Non-pigmented ciliary epithelial cell (primary cell): ENCODE results near the gene SMAD9.

Source experiments
- DNase-seq: peaks from one replicate; pipeline ENCODE4 v3.0.0-alpha.2; 2010; ENCODE audit warnings: low read depth

Gene SMAD9

DNA sequence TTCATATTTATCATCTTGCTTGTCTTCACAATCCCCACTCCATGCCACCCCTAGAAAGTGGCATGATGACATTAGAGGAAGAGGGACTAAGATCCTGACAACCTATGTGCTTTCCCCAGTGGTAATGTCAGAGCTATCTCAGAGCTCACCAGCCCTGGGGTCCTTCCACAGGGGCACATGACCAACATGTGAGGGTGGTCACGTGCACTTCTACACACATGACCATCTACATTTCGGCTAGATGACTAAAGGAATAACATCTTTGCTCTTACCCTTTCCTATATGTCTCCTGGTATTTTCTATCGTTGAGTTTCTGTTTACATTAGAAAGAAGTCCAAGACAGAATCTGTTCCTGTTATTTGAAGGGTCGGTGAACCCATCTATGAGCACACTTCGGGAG is 54.8 kb downstream of the SMAD9 start:
- no peak for DNase-seq

DNA sequence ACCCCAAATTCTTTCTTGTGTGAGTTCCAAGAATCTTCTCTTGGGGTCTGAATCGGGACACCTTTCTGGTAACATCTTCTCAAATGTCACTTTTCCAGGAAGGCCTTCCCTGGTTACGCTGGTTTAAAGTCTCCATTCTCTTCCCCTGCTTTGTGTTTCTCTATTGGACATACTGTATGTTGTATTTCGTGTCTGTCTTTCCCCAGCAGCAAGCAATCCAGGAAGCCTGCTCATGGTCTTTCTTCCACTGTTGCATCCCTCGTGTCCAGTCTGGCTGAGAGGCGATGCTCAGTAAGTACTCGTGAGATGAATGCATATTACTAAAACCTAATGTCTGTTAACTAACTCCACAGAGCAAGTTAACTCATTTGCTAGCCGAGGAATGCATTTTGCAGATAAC is 57.3 kb downstream of the SMAD9 start:
- no peak for DNase-seq

DNA sequence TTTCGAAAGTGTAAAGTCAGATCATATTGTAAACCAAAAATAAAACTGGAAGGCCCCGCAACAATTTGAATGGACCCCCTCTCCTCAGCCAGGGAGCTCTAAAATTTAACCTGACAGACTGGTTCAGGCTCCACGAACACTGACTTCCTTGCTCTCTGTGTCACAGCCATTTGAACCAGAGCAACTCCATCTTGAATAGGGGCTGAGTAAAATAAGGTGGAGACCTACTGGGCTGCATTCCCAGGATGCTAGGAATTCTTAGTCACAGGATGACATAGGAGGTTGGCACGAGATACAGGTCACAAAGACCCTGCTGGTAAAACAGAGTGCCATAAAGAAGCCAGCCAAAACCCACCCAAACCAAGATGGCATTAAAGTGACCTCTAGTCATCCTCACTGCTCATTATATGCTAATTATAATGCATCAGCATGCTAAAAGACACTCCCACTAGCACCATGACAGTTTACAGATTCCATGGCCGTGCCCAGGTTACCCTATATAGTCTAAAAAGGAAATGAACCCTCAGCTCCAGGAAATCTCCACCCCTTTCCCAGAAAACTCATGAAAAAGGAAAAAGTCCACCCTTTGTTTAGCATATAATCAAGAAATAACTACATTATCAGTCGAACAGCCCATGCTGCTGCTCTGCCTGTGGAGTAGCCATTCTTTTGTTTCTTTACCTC is 57.9 kb downstream of the SMAD9 start:
- no peak for DNase-seq

DNA sequence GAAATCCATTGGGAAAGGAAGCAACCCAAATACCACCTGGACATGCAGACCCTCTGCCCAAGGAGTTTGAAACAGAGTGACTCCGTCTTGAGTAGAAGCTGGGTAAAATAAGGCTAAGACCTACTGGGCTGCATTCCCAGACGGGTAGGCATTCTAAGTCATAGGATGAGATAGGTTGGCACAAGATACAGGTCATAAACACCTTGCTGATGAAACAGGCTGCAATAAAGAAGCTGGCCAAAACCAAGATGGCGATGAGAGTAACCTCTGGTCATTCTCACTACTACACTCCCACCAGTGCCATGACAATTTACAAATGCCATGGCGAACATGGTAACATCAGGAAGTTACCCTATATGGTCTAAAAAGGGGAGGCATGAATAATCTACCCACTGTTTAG is 60.8 kb downstream of the SMAD9 start:
- no peak for DNase-seq

DNA sequence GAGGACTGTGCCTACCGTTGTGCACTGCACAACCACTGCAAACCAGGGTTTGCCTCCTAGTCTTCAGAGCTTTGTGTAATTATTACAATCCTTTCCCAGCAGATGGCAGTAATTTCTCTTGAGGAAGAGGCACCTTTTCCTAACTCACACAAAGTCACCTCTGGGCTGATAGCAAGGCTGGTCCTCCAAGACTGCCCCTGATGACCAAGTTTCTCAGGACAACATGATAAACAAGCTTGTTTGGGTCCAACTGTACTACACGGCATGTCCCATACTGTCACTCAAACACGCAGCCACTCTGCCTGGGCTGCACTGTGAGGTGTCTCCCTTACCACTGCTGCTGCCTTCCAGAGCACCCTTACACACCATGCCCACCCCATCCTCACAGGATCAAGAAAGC is 61.7 kb downstream of the SMAD9 start:
- DNase-seq, result no peak

DNA sequence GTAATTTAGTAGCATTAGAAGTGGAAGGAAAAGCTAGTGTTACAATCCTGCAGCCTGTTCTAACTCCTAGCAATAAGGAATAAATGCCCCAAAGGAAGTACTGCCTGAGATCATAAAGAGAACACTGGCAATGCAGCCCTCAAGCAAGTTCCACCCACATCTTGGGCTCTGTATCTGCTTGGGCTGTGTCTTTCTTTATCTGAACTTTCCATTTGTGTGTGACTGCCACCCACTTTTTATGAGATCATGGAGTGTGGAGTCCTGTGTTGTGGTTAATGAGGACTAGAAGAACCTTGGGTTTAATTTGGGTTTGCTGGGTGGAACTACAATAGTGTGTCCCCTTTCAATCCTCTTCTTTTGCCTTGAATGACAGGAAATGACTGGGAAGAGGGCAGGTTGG is 62.8 kb downstream of the SMAD9 start:
- DNase-seq, result no peak

DNA sequence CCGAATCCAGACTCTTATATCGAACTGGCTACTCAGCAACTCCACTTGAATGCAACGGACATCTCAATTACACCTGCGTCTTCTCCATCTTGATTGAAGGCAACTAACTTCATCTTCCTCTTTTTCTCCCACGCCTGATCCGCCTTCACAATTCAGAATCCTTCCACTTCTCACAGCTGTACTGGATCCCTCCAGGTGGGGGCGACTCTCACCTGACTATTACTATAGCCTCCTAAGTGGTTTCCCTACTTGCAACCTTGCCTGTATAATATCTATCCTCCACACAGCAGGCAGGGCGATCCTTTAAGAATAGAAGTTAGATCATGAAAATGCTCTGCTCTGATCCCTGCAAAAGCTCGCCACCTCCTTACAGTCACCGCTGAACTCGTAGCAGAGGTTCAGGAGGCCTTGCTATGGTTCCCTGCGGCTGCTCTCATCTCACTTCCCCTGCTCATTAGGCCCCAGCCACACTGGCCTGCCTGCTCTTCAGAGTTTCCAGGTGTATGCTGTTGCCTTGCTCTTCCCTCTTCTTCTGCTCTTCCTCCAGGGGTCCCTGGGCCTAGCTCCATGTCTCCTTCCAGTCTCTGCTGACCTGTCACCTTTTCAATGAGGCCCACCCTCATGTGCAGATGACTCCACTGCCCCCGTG is 69.1 kb downstream of the SMAD9 start:
- DNase-seq, result no peak

DNA sequence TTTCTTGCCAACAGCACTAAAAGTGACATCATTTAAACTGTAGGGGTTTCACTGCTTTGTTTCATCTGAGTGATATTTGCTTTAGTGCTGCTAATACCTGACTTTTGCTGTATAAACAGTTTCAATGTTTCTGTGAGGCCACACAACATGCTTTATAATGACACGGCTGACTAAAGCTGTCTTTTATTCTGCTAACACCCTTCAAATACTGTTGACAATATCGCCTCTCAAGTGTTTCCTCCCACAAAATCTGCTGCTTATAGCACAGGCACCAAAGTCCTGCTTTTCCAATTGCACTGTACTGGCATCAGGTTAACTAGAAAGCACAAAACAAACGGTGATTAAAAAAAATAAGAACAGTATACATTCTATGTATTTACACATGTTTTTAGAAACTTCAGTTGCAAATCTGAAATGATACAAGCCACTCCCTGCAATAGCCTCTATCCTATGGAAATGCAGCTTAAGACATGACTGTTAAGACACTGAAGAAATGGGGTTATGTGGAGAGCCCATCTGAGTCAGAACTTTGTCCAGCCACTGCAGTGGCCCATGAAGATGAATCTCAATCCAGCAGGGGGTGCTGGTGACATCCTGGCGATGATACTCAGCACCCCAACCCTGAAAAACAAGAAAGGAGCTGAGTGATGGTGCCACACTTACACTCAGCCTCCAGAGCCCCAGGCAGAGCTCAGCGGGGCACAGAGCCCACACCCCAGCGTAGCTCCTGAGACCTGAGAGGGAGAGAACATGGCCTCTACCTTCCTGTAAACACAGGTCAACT is 71.6 kb downstream of the SMAD9 start:
- DNase-seq, result no peak

DNA sequence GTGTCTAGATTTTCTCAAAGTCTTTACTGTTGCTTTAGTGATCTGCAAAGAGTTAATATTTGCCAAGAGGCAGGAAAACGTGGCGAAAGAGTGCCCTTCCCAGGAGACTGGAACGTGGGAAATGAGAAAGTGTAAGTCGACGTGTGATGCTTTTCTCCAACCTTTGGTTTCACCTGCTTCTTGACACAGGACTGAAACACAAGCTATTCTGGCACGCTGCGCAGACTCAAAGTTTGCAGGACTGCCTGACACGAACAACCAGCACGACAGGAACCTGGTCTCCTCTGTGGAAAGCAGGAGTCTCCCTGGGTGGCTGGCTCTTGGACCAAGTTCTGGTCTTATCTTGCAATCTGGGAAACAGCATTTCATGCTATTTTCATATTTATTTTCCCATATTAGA is 72.4 kb downstream of the SMAD9 start:
- DNase-seq, result no peak

DNA sequence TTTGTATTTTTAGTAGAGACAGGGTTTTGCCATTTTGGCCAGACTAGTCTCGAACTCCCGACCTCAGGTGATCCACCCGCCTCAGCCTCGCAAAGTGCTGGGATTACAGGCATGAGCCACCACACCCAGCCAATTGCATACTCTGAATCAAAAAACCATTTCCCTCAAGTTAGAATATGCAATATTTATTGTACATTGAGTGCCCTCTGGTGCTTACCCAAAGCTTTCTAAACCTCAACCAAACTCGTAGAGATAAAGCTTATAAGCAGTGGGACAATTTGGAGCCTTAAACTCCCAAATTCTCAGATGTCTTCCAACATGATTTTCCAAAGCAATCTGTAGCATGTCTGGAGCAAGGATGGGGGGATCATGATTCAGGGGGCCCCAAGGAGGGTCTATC is 78.6 kb downstream of the SMAD9 start:
- no peak for DNase-seq

DNA sequence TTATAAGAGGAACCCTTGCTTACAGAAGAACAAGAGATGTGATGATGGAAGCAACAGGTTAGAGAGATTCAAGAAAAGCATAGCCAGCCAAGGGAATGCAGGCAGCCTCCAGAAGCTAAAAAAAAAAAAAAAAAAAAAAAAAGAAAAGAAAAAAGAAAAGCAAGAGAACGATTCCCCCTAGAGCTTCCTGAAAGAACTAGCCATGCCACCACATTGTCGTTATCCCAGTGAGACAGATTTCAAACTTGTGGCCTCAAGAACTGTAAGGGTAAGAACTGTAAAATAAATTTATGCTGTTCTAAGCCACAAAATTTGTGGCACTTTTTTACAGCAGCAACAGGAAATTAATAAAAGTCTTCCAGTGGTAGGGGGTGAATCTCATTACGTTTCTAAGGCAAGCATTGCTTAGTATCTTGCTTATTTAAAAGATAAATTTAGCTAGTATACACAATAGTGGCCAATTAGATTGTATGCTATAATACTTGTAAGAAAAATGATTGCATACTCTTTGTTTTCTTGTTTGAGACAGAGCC is 79.3 kb downstream of the SMAD9 start:
- no peak for DNase-seq

DNA sequence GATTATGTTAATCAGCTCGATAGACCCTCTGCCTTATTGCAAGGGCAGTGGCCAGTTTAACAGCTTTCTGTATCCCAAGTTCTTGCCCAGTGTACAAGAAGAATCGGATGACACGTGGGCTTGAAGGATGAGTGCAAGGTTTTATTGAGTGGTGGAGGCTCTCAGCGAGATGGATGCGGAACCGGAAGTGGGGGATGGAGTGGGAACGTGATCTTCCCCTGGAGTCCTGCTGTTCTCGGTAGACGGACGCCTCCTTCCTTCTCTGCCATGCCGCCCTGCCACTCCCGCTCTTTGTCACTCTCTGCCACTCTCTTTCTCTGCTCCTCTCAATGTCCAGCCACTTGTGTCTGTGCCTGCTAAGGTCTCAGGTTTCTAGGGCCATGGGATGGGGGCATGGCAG is 80.1 kb downstream of the SMAD9 start:
- DNase-seq, result no peak

DNA sequence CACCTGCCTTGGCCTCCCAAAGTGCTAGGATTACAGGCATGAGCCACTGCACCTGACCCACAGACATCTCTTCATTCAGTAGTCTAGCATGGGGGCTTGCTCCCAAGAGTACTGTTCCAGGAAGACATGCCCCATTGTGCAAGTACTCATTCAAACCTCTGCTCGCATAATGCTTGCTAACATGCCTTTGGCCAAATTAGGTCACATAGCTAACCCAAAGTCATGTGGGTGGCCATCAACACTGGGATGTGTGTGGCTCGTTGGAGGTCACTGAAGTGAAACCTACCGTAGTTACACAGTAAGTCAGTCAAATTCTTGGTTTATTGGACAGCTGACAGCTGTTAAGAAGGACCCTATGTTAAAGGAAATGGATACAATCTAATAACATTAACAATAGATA is 80.8 kb downstream of the SMAD9 start:
- no peak for DNase-seq

DNA sequence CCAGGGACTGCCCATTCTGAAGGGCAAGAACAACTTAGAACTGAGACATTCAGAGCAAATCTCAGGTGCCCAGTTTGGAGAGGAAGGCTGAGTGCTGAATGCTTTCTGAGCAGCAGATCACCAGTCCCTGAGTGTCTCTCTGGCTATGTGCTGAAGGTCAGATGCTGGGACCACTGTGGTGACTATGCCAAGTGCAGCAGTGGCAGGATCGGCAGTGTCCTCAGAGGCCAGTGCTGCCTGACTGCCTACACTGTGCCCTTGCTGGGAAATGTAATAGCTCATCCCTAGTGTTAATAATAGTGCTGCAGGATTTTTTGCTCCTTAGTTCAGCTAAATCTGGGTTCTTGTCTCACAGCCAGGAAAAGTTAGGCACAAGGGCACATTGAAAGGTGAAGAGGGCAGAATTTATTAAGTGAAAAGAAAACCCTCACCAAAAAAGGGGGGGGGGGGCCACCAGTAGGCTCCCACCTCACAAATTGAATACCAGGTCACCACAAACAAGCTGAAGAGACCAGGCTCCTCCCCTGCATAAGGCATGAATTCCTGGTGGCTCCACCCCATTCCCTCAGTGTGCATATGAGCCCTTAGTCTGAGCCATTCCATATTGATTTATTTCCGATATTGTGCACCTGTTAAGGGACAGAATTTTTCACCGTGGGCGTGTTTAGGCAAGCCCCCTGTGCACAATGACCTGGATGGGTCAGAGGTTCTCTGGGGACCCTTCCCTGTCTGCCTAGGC is 82.5 kb downstream of the SMAD9 start:
- DNase-seq, result no peak

DNA sequence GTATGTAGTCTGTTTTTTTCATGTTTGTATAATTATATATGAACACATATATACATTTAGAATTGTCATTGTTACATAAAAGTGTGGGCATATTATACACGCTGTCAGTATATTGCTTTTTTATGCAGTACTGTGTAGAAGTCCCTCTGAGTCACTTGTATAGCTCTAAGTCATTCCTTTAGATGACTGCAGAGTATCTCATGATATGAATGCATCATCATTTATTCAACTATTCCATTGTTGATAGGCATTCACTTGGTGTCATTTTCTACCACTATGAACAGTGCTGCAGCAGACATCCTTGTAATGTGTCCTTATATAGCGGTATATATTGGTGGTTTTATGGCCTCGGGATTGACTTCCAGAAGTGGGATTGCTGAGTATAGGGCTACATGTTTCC is 85.7 kb downstream of the SMAD9 start:
- no peak for DNase-seq

DNA sequence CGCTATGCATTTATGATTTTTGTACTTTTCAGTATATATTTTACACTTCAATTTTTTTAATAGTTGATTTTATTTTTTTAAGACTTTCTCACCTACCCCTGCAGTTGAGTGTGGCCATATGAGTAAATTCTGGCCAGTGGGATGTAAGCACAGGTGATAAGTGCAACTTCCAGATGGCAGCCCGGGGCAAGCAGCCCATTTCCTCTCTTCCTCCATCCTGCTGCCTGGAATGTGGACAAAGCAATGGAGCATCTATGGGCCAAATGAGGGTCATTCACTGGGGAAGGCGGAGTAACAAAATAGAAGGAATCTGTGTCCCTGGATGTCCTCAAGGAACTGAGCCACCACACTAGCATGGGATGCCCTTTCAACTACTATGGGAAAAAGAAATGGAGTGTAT is 88.7 kb downstream of the SMAD9 start:
- DNase-seq, result no peak

DNA sequence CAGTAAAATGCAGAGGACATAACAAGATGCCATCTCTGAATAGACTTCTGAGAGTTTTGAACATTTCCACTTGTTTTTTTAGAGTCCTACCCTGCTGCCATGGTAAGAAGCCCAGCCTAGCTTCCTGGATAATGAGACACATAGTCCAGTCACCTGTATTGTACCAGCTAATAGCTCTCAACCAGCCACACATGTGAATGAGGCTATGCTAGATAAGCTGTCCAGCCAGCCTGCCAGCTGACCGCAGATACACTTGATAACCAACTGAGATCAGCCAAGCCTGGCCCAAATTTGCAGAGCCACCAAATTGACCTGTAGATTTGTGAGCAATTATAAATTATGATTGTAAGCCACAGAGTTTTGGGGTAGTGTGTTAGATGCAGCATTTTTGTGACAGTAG is 90.3 kb downstream of the SMAD9 start:
- DNase-seq, result no peak

DNA sequence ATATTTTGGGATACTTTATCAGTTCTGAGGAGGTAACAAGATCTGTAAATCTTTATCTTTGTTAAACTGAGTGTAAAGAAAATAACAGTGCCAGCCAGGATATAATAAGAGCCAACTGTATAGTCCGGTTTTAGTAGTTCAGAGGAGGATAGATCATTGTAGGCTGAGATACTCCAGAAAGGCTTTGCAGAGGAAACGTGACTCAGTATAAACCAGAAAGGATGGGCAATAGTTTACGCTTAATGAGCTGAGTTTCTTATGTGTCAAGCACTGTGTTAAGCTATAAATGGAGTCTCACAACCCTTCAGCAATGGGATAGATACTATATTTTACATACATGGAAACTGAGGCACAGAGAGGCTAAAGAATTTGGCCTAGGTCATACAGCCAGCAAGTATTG is 97.3 kb downstream of the SMAD9 start:
- DNase-seq, result no peak

DNA sequence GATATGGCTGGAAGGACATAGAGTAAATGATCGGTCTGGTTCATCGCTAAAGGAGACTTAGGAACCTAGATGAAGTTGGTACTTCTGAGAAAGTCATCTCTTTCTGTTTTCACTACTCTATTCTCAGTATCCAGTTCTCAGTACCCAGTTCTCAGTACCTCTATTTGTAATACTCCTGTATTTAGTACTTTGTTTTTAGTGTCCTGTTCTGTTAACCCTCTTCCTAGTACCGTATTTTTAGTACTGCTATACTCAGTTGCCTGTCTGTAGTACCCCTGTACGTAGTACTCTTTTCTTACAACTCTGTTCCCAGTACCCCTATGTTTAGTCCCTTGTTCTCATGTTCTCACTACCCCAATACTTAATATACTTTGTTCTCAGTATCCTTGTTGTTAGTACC is 99.8 kb downstream of the SMAD9 start:
- no peak for DNase-seq

DNA sequence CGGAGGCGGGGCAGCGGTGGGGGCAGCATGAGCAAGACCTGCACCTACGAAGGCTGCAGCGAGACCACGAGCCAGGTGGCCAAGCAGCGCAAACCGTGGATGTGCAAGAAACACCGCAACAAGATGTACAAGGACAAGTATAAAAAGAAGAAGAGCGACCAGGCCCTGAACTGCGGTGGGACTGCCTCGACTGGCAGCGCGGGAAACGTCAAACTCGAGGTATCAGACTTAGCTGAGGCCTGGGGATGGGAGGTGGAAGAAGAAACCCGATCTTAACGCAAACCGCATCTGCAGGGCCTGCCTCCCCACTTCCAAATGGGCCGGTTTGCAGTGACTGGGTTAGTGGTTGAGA is 100.3 kb downstream of the SMAD9 start:
- no peak for DNase-seq

DNA sequence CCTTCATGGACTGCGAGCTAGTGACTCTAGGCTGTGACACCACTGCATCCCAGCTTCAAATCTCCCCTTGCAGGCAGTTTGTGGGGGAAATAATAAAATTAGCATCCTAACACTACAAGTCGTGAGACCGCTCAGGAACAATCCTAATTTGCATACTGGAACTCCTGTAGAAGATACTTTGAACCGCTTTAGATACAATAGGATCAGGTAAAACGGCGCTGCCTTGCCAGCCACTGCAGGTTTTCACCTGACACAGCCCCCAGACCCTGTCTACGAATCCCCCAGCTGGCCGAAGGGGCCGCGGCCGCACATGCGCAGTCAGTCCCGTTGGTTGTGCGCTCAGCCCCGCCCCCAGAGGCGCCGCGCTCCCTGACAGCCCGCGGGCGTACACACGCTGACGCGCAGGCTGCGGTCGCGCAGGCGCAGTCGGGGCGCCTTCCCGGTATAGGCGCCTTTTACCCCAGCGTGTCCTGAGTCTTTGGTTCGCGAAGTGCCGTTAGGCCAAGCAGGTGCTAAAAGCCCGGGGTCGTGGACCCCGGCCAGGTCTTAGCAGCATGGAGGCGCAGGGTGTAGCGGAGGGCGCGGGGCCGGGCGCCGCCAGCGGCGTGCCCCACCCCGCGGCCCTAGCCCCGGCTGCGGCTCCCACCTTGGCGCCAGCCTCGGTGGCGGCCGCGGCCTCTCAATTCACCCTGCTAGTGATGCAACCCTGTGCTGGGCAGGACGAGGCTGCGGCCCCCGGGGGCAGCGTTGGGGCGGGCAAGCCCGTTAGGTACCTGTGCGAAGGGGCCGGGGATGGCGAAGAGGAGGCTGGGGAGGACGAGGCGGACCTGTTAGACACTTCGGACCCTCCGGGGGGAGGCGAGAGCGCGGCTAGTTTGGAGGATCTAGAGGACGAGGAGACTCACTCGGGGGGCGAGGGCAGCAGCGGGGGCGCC is 101.0 kb downstream of the SMAD9 start, which contains the start of gene RFXAP:
TSS of gene RFXAP (plus strand) at position 419 of the 935 bp plus-strand sequence. CDS start at position 555, 136 bp downstream.
- peak; percentile 31 for DNase-seq
